Calu3 (cell line): ENCODE data around the gene RSU1. TPM values are rescaled to one million over a fixed set of nuclear protein-coding genes. Genes with fewer than 3 reads are reported as not detected.
"Not testable (repeated sequence)": the region's sequence is repeated elsewhere in the genome, so short reads cannot be mapped to it uniquely, and the experiment has no call there.

Experiments
- BruUV-seq: library from RNA; stranded (reverse); fragments of 400-500 nt; replicated peaks from 2 replicates; lab custom pipeline; 2021; lab: Mats Ljungman, UMichigan
- CTCF ChIA-PET: fragments of 300-600 bp; sonication (Branson Sonifier 250); formaldehyde crosslinking; loops from one replicate; lab custom pipeline; 2022; ENCODE audit warnings: antibody characterized with exemption; lab: Charles Lee
- DNase-seq: peaks from one replicate; pipeline ENCODE4 v3.0.0; 2022
- H3K27ac Mint-ChIP-seq: one replicate; pipeline ENCODE4 v1.8.0; 2022; ENCODE audit warnings: mixed read lengths; ENCODE audit not compliant: unreplicated experiment
- H3K27me3 Mint-ChIP-seq: one replicate; pipeline ENCODE4 v1.8.0; 2022; ENCODE audit warnings: mixed read lengths; ENCODE audit not compliant: unreplicated experiment
- H3K36me3 Mint-ChIP-seq: one replicate; pipeline ENCODE4 v1.8.0; 2022; ENCODE audit warnings: mild to moderate bottlenecking, moderate library complexity, mixed read lengths; ENCODE audit not compliant: insufficient read depth, unreplicated experiment
- H3K4me1 Mint-ChIP-seq: one replicate; pipeline ENCODE4 v1.8.0; 2022; ENCODE audit warnings: mild to moderate bottlenecking, low read depth, mixed read lengths; ENCODE audit not compliant: unreplicated experiment
- H3K4me3 Mint-ChIP-seq: one replicate; pipeline ENCODE4 v1.8.0; 2022; ENCODE audit warnings: mild to moderate bottlenecking, low read depth, moderate library complexity, mixed read lengths; ENCODE audit not compliant: unreplicated experiment
- H3K9me3 Mint-ChIP-seq: one replicate; pipeline ENCODE4 v1.8.0; 2022; ENCODE audit warnings: low read depth, mixed read lengths; ENCODE audit not compliant: unreplicated experiment
- CTCF ChIP-seq: fragments of 200-600 bp; IDR thresholded peaks from one replicate; pipeline ENCODE4 v1.8.0; 2022; ENCODE audit warnings: antibody characterized with exemption; ENCODE audit not compliant: unreplicated experiment
- intact Hi-C: fragments of 100-400 bp; cut with micrococcal nuclease; formaldehyde crosslinking; loops from one replicate; pipeline ENCODE4 v1.10.0; 2022; ENCODE audit not compliant: unreplicated experiment
- total RNA-seq: library from RNA; stranded (reverse); gene quantifications from 2 replicates; pipeline ENCODE4 v1.2.3, GENCODE V29; 2022

Gene RSU1
- total RNA-seq, 1 experiment from 2014 or later: 56.8 TPM

GRCh38 chr10:16832351-16833080 is 15.3 kb upstream of the RSU1 start:
- CTCF ChIA-PET: interaction anchor here (0.7 to 1.1 kb wide), 2 partner anchors 15 to 702 kb away, joined by 3 to 4 read pairs; partner anchors contain the start of gene RSU1
- H3K4me3 Mint-ChIP-seq: no peak overlapping the region
- intact Hi-C loops: no loop called here
- H3K27me3 Mint-ChIP-seq: peaks cover 3% of the 10 kb centered on the region
- no peaks in the 10 kb centered on the region for H3K36me3 Mint-ChIP-seq
- peak overlapping the region; percentile 37 for H3K27ac Mint-ChIP-seq
- TF ChIP-seq CTCF: no peak
- no TSS peak for BruUV-seq
- peaks cover 42% of the 10 kb centered on the region for H3K4me1 Mint-ChIP-seq
- peak; percentile 60 for DNase-seq
- H3K9me3 Mint-ChIP-seq: no peaks in the 10 kb centered on the region

- Mint-ChIP-seq H3K9me3 (no peaks in the 10 kb centered on the region), H3K27me3 (no peaks in the 10 kb centered on the region), H3K27ac (peak overlapping the region; percentile 2), H3K4me3 (no peak overlapping the region), H3K36me3 (no peaks in the 10 kb centered on the region), H3K4me1 (peaks cover 41% of the 10 kb centered on the region)
- intact Hi-C loops: loop anchor here (1.0 to 2.0 kb wide), 2 partner anchors 429 to 602 kb away; no protein-coding TSS in a partner anchor
- CTCF ChIA-PET: interaction anchor here (0.6 kb wide), 1 partner anchor 40 kb away, joined by 3 read pairs; no protein-coding TSS in a partner anchor
- BruUV-seq: no TSS peak
- no peak for TF ChIP-seq CTCF
- DNase-seq: peak; percentile 8
Observed at GRCh38 chr10:16828701-16829175, 11.5 kb upstream of the RSU1 start.

GRCh38 chr10:16828114-16828568 is 10.9 kb upstream of the RSU1 start:
- Mint-ChIP-seq H3K4me3 (no peak overlapping the region), H3K27ac (no peak overlapping the region), H3K4me1 (peaks cover 35% of the 10 kb centered on the region), H3K36me3 (no peaks in the 10 kb centered on the region), H3K9me3 (peaks cover 2% of the 10 kb centered on the region), H3K27me3 (no peaks in the 10 kb centered on the region)
- peak; percentile 40 for TF ChIP-seq CTCF
- intact Hi-C loops: loop anchor here (1.0 to 2.0 kb wide), 2 partner anchors 429 to 603 kb away; no protein-coding TSS in a partner anchor
- CTCF ChIA-PET: no interaction called here
- BruUV-seq: no TSS peak
- DNase-seq: peak; percentile 70

GRCh38 chr10:16827474-16827873 is 10.2 kb upstream of the RSU1 start:
- H3K27me3 Mint-ChIP-seq, intact Hi-C loops, H3K27ac Mint-ChIP-seq, H3K9me3 Mint-ChIP-seq, H3K4me3 Mint-ChIP-seq, DNase-seq, CTCF ChIA-PET, H3K36me3 Mint-ChIP-seq, BruUV-seq: not testable (repeated sequence)
- H3K4me1 Mint-ChIP-seq: peaks cover 28% of the 10 kb centered on the region
